AG09319 (cell line): ENCODE results near the gene SCRN1.

Source experiments
- DNase-seq: peaks from one replicate; pipeline ENCODE4 v3.0.0-alpha.2; 2010; ENCODE audit warnings: low read depth; ENCODE audit errors: extremely low read depth
- CTCF ChIP-seq: IDR thresholded peaks from 2 replicates; pipeline ENCODE4 v1.5.1; 2011; ENCODE audit warnings: low read depth, mild to moderate bottlenecking, inconsistent platforms, low read length, moderate library complexity

SCRN1 gene

GRCh38 chr7:30028749-30029635 lies 39.4 kb upstream of the SCRN1 start:
- no peak for TF ChIP-seq CTCF
- DNase-seq: no peak

GRCh38 chr7:30028216-30028748 lies 38.7 kb upstream of the SCRN1 start, which contains the start of gene PLEKHA8:
Gene PLEKHA8, plus strand, starts transcription at chr7:30028412. Its CDS starts 351 bp downstream, at chr7:30028763.
- DNase-seq: peak; percentile 64
- no peak for TF ChIP-seq CTCF

GRCh38 chr7:30027740-30028215 lies 38.2 kb upstream of the SCRN1 start:
- TF ChIP-seq CTCF: no peak
- DNase-seq: no peak

- no peak for DNase-seq
- no peak for TF ChIP-seq CTCF
Observed at GRCh38 chr7:30027065-30027456, 37.5 kb upstream of the SCRN1 start.

GRCh38 chr7:30026229-30027064 lies 36.8 kb upstream of the SCRN1 start, which contains the start of gene FKBP14:
Gene FKBP14, minus strand, starts transcription at chr7:30026702. Its CDS starts 194 bp downstream, at chr7:30026508.
- peak; percentile 99 for DNase-seq
- TF ChIP-seq CTCF: no peak

- DNase-seq: no peak
- no peak for TF ChIP-seq CTCF
Observed at GRCh38 chr7:30023524-30023923, 33.9 kb upstream of the SCRN1 start.
